HG03039 (cell line): ENCODE results near the gene CHST8.
"Not testable (repeated sequence)": the region's sequence is repeated elsewhere in the genome, so short reads cannot be mapped to it uniquely, and the experiment has no call there.

ENCODE experiments used
- ATAC-seq: cut with Tn5 transposase; IDR thresholded peaks from one replicate; pipeline ENCODE4 v1.9.1; 2021; ENCODE audit warnings: mild to moderate bottlenecking, moderate library complexity; ENCODE audit not compliant: unreplicated experiment

CHST8 gene

GRCh38 chr19:33616857-33617256, 4.9 kb upstream of the CHST8 start:
- ATAC-seq: no peak

DNA sequence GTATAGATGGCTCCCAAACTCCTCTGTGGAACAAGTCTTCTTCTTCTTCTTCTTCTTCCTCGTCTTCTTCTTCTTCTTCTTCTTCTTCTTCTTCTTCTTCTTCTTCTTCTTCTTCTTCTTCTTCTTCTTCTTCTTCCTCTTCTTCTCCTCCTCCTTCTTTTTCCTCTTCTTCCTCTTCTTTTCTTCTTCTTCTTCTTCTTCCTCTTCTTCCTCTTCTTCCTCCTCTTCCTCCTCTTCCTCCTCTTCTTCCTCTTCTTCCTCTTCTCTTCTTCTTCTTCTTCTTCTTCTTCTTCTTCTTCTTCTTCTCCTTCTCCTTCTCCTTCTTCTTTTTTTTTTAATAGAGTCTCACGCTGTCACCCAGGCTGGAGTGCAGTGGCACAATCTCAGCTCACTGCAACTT, 3.4 kb upstream of the CHST8 start:
- ATAC-seq: not testable (repeated sequence)

DNA sequence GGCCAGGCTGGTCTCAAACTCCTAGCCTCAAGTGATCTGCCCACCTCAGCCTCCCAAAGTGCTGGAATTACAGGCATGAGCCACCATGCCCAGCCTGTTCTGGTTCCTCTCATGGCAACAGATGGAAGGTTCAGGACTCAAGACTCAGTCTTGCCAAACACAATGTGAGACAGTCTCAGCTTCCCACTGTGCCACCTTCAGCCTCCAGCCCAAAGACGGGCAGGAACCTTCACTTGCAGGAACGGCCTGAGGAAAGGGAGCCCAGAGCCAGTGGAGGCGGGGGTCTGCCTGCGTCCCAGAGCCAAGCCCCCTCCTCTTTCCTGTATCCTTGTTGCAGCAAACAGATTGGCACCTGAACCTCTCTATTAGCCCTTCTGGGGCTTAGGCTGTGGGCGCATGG, 2.9 kb upstream of the CHST8 start:
- ATAC-seq: no peak

DNA sequence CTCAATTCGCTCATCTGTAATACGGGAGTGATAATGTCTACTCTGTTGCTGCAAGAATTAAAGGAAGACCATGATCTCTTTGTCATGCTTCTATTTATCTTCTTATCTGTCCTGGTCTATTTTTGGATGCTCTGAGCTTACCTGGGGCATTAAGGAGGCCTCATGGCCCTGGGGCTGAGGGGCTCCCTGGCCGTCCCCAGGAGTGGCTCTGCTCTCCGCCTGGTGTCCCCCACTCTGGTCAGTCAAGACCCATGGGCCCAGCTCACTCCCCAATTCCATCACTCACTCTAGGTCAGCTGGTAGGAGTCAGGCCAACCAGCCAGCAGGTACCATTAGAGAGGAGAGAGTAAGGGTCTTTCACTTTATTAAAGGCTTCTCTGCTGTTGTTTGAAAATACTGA, 1.1 kb upstream of the CHST8 start:
- ATAC-seq: no peak

DNA sequence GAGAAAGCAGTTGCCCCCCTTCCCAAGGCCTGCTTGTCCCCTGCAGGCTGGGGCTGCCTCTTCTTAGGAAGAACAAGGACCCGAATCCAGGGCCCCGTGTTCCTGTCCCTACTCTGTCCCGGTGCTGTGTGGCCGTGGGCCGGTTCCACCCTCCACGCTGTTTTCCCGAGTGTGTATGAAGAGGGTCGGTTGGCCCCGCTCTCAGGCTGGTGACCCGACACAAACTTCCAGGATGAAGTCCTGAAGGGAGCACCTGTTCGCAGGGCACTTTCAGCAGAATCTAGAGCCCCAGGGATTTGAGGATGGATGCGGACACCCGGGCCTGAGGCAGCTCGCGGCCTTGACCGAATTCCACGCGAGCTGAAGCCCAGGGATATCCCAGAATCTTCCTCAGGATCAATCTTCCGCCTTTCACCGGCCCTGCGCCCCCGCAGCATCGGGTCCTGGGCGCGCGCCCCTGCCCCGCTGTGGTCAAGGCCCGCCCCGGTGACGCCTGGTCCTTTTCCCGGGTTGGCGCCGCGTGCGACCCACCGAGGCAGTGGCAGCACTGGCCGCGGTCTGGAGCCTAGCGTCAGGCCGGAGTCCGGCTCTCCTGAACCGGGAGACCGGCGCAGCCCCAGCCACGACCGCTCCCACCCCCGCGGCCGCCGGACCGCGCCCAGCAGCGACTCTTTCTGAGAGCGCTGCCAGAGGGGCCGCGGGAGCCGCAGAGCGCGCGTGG, 528 bp upstream of the CHST8 start:
- ATAC-seq: no peak

GRCh38 chr19:33622505-33622808, 704 bp downstream of the CHST8 start:
- no peak for ATAC-seq

GRCh38 chr19:33622809-33623511, 1.2 kb downstream of the CHST8 start:
- ATAC-seq: no peak

DNA sequence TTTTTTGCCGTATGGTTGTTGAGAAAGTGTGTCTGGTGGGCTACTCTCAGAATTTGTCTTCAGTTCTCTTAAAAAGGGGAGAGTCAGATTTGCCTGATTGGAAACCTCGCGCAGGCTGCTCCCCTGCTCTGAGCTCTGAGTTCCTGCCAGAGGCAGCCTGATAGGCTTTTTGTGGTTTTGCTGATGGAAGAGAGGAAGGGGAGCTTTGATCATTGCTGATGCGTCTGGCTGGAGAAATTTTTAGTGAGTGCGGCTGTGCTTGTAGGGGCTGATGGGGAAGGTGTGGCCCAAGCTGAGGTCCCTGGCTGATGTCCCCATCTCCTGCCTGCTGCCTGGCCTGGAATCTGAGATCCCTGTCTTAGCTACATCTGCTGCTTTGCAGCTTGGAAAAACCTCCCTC, 2.8 kb downstream of the CHST8 start:
- ATAC-seq: no peak

DNA sequence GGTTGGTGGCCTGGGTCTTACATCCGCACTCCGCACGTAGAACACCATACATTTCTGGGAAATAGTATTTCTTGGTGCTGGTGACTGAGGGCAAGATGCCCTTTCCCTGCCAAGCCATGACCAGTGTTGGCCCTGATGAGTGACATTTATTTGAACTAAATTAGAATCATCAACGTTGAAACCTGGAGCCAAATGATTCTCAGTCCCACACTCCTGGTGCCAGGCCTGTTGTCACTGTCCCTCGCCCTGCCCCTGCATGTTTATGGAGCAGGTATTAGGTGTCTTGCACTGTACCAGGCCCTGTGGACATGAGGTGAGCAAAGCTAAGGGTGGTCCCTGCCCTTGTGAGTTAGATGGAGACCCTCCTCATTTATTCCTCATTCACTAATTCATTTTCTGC, 5.8 kb downstream of the CHST8 start:
- no peak for ATAC-seq

DNA sequence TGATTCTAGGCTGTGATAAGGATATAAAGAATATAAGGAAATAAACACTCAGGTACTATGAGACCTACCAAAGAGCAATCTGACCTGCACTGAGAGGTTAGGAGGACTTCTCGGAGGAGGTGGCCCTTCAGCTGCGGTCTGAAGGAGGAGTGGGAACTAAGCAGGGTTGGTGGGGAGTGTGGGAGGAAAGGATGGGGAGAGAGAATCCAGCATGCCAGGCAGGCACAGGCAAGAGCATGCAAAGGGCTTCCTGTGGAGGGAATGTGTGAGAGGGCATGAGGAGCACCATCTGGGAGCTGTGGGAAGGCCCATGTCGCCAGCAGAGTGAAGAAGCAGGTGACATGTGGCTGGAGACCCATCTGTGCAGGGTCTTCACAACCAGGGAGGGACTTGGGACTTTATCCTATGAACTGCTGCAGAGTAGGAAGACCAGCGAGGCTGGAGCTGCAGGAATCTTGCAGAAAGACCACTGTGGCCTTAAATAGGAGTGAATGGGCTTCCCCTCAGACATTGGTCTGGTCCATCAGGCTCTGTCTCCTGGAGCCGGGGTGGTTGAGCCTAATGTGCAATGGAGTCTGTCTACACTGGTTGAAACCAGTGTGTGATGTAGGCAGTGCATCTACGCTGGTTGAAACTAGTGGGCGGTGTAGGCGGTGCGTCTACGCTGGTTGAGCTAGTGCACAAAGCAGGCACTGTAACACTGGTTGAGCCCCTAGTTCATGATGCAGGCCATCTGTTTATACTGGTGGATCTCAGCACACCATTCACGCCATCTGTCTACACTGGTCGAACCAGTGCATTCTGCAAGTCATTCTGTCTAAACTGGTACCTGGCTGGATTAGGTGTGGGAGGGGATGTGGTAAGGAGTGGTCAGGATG, 6.4 kb downstream of the CHST8 start:
- ATAC-seq: no peak

DNA sequence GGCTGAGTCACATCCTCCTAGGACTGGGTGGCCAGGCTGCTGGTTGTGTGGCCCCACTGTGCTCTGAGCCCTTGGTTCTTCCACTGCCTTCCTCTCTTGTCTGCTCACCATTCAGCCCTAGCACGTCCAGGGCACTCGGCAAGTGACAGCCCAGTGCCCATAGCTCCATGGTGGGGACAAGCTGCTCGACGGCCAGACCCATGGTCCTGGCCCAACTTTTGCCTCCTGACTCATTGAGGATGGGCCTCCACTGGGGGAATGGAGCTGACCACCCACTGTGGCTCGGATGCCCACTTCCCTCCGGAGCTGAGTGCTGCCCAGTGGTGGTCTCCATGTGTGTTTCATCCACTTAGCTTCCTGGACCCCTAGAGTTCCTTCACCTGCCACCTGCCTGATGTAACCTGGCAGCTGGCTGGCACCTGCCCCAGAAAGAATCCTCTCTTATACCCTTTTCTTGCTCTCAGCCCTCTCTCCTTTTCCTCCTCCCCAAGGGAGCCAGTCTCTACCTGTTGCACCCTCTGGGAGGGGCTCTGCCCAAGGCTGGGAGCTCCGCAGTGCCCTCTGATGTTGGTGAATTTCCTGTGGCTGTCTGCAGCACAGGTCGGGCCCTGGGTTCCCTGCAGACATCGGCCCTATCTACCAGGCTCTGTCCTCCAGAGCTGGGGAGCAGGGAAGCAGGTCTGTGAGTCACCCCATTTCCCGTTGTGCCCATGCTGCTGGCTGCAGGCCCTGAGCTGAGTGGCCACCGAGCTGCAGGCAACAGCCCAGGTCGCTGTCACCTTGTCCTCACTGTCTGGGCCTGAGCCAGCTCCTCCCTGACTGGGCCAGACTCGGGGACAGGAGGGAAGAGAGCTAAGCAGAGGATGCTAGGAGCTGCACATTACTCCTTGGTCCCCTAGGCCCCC, 7.4 kb downstream of the CHST8 start:
- ATAC-seq: no peak

- ATAC-seq: no peak
Measured at GRCh38 chr19:33629826-33630375, 8.1 kb downstream of the CHST8 start.

DNA sequence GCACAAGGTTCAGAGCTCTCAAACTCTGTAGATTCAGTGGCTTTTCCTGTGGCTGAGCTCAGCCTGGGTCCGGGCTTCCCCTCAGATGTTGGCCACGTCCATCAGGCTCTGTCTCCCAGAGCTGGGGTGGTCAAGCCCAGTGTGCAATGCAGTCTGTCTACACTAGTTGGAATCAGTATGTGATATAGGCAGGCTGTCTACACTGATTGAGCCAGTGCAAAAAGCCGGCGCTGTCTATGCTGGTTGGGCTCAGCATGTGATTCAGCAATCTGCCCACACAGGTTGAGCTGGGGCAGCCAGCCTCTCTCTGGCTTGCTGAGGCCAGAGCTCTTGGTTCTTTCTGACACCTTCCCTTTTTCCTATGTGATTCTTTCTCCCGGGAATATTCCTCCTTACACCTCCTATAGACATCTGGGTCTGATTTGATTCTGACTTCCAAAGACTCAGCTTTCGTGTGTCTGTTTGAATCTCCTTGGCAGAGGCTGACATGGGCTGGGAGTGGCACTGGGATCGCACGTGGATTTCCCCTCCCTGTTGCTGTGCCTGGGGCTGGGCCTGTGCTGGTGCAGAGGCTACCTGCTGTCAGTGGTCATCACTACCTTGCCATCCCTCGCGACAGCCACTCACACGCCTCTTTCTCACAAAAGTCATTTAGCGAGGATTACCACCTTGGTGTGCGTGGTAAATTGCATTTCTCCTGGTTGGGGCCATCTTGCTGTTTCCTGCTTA, 9.3 kb downstream of the CHST8 start:
- no peak for ATAC-seq

- no peak for ATAC-seq
Measured at GRCh38 chr19:33631609-33631973, 9.8 kb downstream of the CHST8 start.

DNA sequence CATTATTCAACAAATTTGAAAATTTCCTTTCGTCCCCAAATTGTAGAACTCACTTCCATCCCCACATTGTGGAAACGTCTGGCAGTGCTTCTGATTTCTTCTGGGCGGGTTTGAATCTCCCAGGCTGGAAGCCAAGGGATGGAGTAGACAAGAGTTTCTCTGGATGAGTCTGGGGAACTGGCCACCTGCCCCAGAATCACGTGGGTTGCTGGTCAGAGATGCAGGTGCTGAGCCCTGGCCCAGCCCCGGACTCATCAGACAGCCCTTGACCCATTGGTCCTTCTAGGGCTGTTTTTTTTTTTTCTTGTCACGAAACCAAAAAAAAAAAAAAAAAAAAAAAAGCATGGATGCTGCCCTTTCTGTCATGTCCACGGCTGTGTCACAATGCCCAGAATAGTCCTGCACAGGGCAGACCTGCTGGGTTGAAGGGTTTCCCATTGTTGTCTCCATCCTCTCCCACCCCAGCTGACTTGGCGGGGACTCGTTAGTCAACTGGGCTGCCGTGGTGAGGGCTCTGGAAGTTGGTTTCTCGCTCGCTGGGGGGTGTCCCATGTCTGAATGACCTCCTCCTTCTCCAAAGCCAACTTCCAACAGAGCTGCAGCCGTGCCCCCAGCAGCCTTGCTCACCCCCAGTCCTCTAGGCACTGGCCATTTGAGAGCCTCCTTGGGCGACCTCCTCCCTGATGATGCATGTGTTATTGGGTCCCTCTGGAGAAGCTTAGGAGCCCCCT, 12.8 kb downstream of the CHST8 start:
- ATAC-seq: no peak

DNA sequence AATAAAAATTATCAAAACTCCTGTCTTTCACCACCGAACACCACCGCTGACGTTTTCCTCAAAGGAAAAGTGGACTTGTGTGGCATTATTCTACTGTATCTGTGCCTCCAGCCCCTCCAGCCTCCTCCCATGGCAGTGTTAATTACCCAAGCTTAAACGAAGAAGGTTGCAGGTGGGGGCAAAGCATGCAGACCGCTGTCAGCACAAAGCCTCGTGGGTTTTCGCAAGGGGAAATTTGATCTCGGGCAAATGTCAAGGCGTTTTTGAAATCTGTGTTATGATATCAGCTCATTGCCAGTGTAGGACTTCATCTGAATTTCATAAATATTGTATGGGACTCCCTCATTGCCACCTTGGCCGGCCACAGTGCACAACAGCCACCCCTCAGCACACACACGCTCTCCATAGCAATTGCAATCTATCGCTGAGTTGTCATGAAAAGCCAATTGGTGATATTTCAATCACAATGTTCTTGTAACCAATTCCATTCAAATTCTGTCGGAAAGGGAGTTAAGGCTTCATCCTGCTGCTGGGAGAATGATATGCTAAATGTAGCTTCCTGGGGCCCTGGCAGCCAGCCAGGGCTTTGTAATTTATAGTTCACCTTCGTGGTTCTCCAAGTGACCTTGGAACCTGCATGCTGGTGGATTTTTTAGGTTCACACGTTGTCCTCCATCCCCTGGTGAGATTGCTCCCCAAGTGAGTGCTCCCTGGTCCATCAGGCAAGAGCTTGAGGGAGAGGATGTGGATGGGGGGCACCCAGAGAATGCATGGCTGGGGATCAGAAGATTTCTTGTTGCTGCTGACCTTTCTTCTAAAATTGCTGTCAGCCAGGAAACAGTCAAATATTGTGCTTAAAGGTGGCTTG, 16.6 kb downstream of the CHST8 start:
- ATAC-seq: no peak

DNA sequence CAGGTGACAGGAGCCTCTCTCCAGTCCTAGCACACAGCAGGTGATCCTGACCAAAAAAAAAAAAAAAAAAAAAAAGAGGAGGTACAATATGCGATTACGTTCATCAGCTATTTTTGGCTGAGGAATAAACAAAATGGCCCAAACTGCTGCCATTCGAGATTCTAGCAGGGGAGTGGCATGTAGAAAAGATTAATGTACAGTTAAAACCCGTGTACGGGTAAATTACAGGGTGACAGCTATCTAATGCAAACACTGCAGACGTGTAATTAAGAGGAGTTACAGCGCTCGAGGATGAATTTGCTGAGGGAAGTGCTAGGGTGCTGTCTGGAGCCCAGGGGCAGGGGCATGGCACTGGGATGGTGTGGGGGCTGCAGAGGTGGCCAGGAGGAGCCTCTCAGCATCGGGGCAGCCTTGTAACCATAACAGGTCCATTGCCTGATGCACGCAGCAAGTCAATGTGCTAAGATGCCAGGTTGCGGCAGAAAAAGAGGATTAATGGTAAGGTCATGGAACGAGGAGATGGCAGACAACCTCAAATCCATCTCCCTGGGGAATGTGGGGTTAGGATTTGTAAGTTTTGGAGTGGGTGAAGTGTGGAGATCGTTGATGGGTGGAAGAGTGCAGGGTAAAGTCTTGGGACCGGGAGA, 17.4 kb downstream of the CHST8 start:
- no peak for ATAC-seq

DNA sequence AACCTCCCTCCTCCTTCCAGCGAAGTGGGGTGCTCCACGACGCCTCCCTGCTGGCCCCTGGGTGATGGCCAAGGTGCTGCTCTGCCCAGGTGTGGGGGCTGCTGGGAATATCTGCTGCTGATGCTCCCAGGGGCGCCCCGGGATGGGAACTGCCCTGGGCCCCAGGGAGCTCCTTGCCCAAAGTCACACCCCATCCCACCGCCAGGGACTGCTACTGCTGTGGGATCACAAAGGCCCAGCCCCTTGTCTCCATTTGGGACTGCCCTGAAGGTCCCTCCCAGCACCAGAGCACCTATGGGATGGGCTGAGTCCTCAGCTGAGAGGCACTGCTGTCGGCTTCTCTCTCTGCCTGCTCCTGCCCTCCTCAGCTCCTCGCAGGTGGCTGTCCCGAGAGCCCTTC, 19.0 kb downstream of the CHST8 start:
- ATAC-seq: no peak
